K562 (cell line): Measurements from ENCODE around the gene MYL5.

Experiments used
- BRCA1 ChIP-seq, 2 experiments: fragments of 450-650 bp in 1 of 2; sonication (generic) in 1 of 2; formaldehyde crosslinking in 1 of 2; IDR thresholded peaks; 2 replicates each; pipeline versions ENCODE4 v1.5.0 to v1.6.1; 2017 to 2020; ENCODE audit warnings: mild to moderate bottlenecking in 1 of 2, missing genetic modification reagents in 1 of 2
- DIDO1 ChIP-seq: fragments of 450-650 bp; IDR thresholded peaks from 2 replicates; pipeline ENCODE4 v1.6.1; 2016; ENCODE audit warnings: low read depth, missing biosample characterization, missing genetic modification characterization
- HDAC6 ChIP-seq: IDR thresholded peaks from 2 replicates; pipeline ENCODE4 v1.6.1; 2012; ENCODE audit warnings: low read depth, mild to moderate bottlenecking, control low read depth, inconsistent platforms, low read length, moderate library complexity
- MAFK ChIP-seq: IDR thresholded peaks from 2 replicates; pipeline ENCODE4 v1.6.1; 2011; ENCODE audit warnings: low read length, improper control_type of control experiment
- MEIS2 ChIP-seq: fragments of 450-650 bp; IDR thresholded peaks from 2 replicates; pipeline ENCODE4 v1.6.1; 2014; ENCODE audit warnings: mild to moderate bottlenecking; ENCODE audit not compliant: partially characterized antibody
- NFE2L1 ChIP-seq: fragments of 450-650 bp; IDR thresholded peaks from 2 replicates; pipeline ENCODE4 v1.6.1; 2016; ENCODE audit warnings: missing genetic modification characterization, low read depth, mild to moderate bottlenecking, missing compliant biosample characterization, moderate library complexity, borderline replicate concordance
- NR3C1 ChIP-seq: sonication (generic); formaldehyde crosslinking; IDR thresholded peaks from 2 replicates; pipeline ENCODE4 v1.8.1; 2022; ENCODE audit warnings: missing genetic modification reagents
- PCBP1 ChIP-seq: fragments of 200-400 bp; formaldehyde crosslinking; IDR thresholded peaks from 2 replicates; pipeline ENCODE4 v1.6.1; 2018; ENCODE audit warnings: mild to moderate bottlenecking, low read depth, low read length; ENCODE audit not compliant: poor library complexity, severe bottlenecking
- POLR2A ChIP-seq: fragments of 450-650 bp; conservative IDR thresholded peaks from 2 replicates; pipeline ENCODE4 v1.6.1; 2016
- TF ChIP-seq, protein P1 (sequence below): fragments of 450-650 bp; formaldehyde crosslinking; IDR thresholded peaks from 2 replicates; pipeline ENCODE4 v1.4.0; 2020; ENCODE audit warnings: mild to moderate bottlenecking

DNA sequence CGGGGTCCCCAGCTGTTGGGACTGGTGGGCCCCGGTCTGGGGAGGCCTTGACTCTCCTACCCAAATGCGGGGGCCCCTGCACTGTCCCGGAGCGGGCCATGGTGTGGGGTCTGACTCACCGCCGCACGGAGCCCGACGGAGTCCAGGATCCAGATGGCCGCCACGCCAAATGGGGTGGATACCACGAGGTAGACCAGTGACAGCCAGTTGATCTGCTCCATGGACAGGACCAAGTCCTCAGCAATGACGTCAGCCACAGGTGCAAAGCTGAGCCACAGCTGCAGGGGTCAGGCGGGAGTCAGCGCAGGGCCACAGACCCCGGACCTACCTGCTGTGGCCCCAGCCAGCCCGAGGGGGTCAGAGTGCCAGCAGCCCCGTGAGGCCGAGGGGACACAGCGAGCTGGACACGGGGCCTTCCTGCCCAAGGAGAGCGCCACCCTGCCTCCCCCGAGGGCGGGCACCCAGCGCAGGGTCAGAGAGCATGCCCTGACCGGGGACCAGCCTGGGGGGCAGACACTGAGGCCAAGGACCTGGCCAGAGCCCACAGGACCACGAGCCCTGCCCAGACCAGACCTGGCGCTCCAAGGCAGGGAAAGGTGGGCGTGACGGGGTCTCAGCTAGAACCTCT lies 12.2 kb downstream of the MYL5 start:
- no peak for TF ChIP-seq NR3C1 (CRISPR knock-in tag)
- no peak for TF ChIP-seq POLR2A
- no peak for TF ChIP-seq HDAC6
- TF ChIP-seq DIDO1 = no peak
- no peak for TF ChIP-seq MAFK
- TF ChIP-seq, protein P1, sequence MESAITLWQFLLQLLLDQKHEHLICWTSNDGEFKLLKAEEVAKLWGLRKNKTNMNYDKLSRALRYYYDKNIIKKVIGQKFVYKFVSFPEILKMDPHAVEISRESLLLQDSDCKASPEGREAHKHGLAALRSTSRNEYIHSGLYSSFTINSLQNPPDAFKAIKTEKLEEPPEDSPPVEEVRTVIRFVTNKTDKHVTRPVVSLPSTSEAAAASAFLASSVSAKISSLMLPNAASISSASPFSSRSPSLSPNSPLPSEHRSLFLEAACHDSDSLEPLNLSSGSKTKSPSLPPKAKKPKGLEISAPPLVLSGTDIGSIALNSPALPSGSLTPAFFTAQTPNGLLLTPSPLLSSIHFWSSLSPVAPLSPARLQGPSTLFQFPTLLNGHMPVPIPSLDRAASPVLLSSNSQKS (CRISPR knock-in tag) = no peak
- no peak for TF ChIP-seq BRCA1 (IDR thresholded peaks at IDR 0.05)
- TF ChIP-seq BRCA1 (CRISPR knock-in tag; IDR thresholded peaks at IDR 0.05) = no peak
- TF ChIP-seq PCBP1 = no peak
- TF ChIP-seq MEIS2 = no peak
- no peak for TF ChIP-seq NFE2L1 (tag)
